Neural cell (in vitro differentiated cells): ENCODE results near the gene PRPF38B. TPM values are rescaled to one million over a fixed set of nuclear protein-coding genes. Genes with fewer than 3 reads are reported as not detected.

Experiments
- H2AFZ ChIP-seq: fragments of 200-600, 300-800 bp; sonication (generic), shearing (Covaris generic); 2 replicates; pipeline ENCODE4 v1.6.0; 2014; ENCODE audit warnings: low read depth, mild to moderate bottlenecking, antibody characterized with exemption, low read length, moderate library complexity
- H3F3A ChIP-seq: fragments of 200-600 bp; shearing (Covaris generic); 2 replicates; pipeline ENCODE4 v1.6.1; 2016; ENCODE audit warnings: mild to moderate bottlenecking, moderate library complexity, mixed read lengths, antibody characterized with exemption, low read length; ENCODE audit not compliant: insufficient read depth, poor library complexity, severe bottlenecking
- H3K27ac ChIP-seq: fragments of 200-600, 300-800 bp; sonication (generic), shearing (Covaris generic); 2 replicates; pipeline ENCODE4 v1.5.1; 2014; ENCODE audit warnings: mild to moderate bottlenecking, low read length, moderate library complexity
- H3K27me3 ChIP-seq: fragments of 300-800, 200-600 bp; sonication (generic), shearing (Covaris generic); 2 replicates; pipeline ENCODE4 v1.6.0; 2014; ENCODE audit warnings: mild to moderate bottlenecking, low read depth, low read length, moderate library complexity; ENCODE audit not compliant: insufficient read depth
- H3K36me3 ChIP-seq: fragments of 300-800, 200-600 bp; sonication (generic), shearing (Covaris generic); 2 replicates; pipeline ENCODE4 v1.5.1; 2014; ENCODE audit warnings: mild to moderate bottlenecking, antibody characterized with exemption, low read length, moderate library complexity; ENCODE audit not compliant: insufficient read depth
- H3K4me2 ChIP-seq: fragments of 300-800, 200-600 bp; sonication (generic), shearing (Covaris generic); 2 replicates; pipeline ENCODE4 v1.6.0; 2014; ENCODE audit warnings: mild to moderate bottlenecking, low read length
- H3K4me3 ChIP-seq: fragments of 300-800, 200-600 bp; sonication (generic), shearing (Covaris generic); 2 replicates; pipeline ENCODE4 v1.5.1; 2014; ENCODE audit warnings: mild to moderate bottlenecking, low read length, moderate library complexity
- H3K79me2 ChIP-seq: fragments of 200-600 bp; shearing (Covaris generic); replicated peaks from 2 replicates; pipeline ENCODE4 v1.6.0; 2014; ENCODE audit warnings: mild to moderate bottlenecking, low read length, moderate library complexity; ENCODE audit not compliant: insufficient read depth
- H3K9ac ChIP-seq: fragments of 300-800, 200-600 bp; sonication (generic), shearing (Covaris generic); 2 replicates; pipeline ENCODE4 v1.6.1; 2016; ENCODE audit warnings: mild to moderate bottlenecking, low read length, mixed read lengths
- H3K9me2 ChIP-seq: fragments of 200-600 bp; shearing (Covaris generic); 2 replicates; pipeline ENCODE4 v1.6.1; 2016; ENCODE audit warnings: mild to moderate bottlenecking, low read length, mixed read lengths; ENCODE audit not compliant: insufficient read depth
- H3K9me3 ChIP-seq: fragments of 200-600, 300-800 bp; sonication (generic), shearing (Covaris generic); 2 replicates; pipeline ENCODE4 v1.6.1; 2016; ENCODE audit warnings: mild to moderate bottlenecking, mixed run types, low read length, moderate library complexity, mixed read lengths
- H4K20me1 ChIP-seq: fragments of 200-600 bp; shearing (Covaris generic); 2 replicates; pipeline ENCODE4 v1.6.1; 2016; ENCODE audit warnings: mild to moderate bottlenecking, mixed run types; ENCODE audit not compliant: insufficient read depth
- CTCF ChIP-seq: fragments of 450-650 bp; IDR thresholded peaks from 2 replicates; pipeline ENCODE4 v1.5.1; 2014; ENCODE audit warnings: antibody characterized with exemption, mild to moderate bottlenecking, moderate library complexity; ENCODE audit not compliant: poor library complexity, severe bottlenecking
- EP300 ChIP-seq: fragments of 450-650 bp; conservative IDR thresholded peaks from 2 replicates; pipeline ENCODE4 v1.6.1; 2014; ENCODE audit warnings: antibody characterized with exemption, mild to moderate bottlenecking, moderate library complexity; ENCODE audit not compliant: poor library complexity, severe bottlenecking
- EZH2 ChIP-seq: fragments of 200-600, 300-800 bp; shearing (Covaris generic), sonication (generic); IDR thresholded peaks from 2 replicates; pipeline ENCODE4 v1.6.1; 2014; ENCODE audit warnings: antibody characterized with exemption, low read length, borderline replicate concordance, mild to moderate bottlenecking; ENCODE audit not compliant: insufficient read depth, poor library complexity, severe bottlenecking
- MXI1 ChIP-seq: fragments of 450-650 bp; conservative IDR thresholded peaks from 2 replicates; pipeline ENCODE4 v1.6.1; 2014; ENCODE audit warnings: antibody characterized with exemption, mild to moderate bottlenecking; ENCODE audit not compliant: poor library complexity, severe bottlenecking
- POLR2AphosphoS5 ChIP-seq: IDR thresholded peaks from 2 replicates; pipeline ENCODE4 v1.6.1; 2012
- RAD21 ChIP-seq: fragments of 450-650 bp; conservative IDR thresholded peaks from 2 replicates; pipeline ENCODE4 v1.6.1; 2014; ENCODE audit warnings: antibody characterized with exemption, mild to moderate bottlenecking, moderate library complexity
- SMC3 ChIP-seq: fragments of 450-650 bp; conservative IDR thresholded peaks from 2 replicates; pipeline ENCODE4 v1.6.1; 2014; ENCODE audit warnings: antibody characterized with exemption, mild to moderate bottlenecking, moderate library complexity; ENCODE audit not compliant: poor library complexity
- TAF1 ChIP-seq: IDR thresholded peaks from 2 replicates; pipeline ENCODE4 v1.6.1; 2012; ENCODE audit warnings: low read depth
- polyA plus RNA-seq: library from polyadenylated mRNA; depleted of rRNA; stranded (reverse); fragments of >200 nt; gene quantifications from 2 replicates; pipeline ENCODE4 v1.2.3, GENCODE V29; 2014
- TF ChIP-seq, protein P1 (sequence below): IDR thresholded peaks from 2 replicates; pipeline ENCODE4 v1.6.1; 2012; ENCODE audit warnings: borderline replicate concordance

PRPF38B gene
- polyA plus RNA-seq, 1 donor from 2014 or later = 31.9 TPM

GRCh38 chr1:108670131-108670773 is 21.9 kb upstream of the PRPF38B start:
- TF ChIP-seq MXI1 (no peak), EP300 (no peak), TAF1 (no peak), RAD21 (no peak), POLR2AphosphoS5 (no peak), EZH2 (no peak), SMC3 (no peak), CTCF (no peak)
- TF ChIP-seq, protein P1, sequence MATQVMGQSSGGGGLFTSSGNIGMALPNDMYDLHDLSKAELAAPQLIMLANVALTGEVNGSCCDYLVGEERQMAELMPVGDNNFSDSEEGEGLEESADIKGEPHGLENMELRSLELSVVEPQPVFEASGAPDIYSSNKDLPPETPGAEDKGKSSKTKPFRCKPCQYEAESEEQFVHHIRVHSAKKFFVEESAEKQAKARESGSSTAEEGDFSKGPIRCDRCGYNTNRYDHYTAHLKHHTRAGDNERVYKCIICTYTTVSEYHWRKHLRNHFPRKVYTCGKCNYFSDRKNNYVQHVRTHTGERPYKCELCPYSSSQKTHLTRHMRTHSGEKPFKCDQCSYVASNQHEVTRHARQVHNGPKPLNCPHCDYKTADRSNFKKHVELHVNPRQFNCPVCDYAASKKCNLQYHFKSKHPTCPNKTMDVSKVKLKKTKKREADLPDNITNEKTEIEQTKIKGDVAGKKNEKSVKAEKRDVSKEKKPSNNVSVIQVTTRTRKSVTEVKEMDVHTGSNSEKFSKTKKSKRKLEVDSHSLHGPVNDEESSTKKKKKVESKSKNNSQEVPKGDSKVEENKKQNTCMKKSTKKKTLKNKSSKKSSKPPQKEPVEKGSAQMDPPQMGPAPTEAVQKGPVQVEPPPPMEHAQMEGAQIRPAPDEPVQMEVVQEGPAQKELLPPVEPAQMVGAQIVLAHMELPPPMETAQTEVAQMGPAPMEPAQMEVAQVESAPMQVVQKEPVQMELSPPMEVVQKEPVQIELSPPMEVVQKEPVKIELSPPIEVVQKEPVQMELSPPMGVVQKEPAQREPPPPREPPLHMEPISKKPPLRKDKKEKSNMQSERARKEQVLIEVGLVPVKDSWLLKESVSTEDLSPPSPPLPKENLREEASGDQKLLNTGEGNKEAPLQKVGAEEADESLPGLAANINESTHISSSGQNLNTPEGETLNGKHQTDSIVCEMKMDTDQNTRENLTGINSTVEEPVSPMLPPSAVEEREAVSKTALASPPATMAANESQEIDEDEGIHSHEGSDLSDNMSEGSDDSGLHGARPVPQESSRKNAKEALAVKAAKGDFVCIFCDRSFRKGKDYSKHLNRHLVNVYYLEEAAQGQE = no peak
- no peak overlapping the region for H3K9ac ChIP-seq
- H3K27me3 ChIP-seq = no peaks in the 10 kb centered on the region
- no peaks in the 10 kb centered on the region for H3K9me2 ChIP-seq
- no peak overlapping the region for H3K27ac ChIP-seq
- no peaks in the 10 kb centered on the region for H3K36me3 ChIP-seq
- no peak overlapping the region for H3K4me3 ChIP-seq
- H3K9me3 ChIP-seq = no peaks in the 10 kb centered on the region
- no peaks in the 10 kb centered on the region for H4K20me1 ChIP-seq
- no peak overlapping the region for H3K4me2 ChIP-seq
- H2AFZ ChIP-seq = no peak overlapping the region
- no peaks in the 10 kb centered on the region for H3F3A ChIP-seq
- H3K79me2 ChIP-seq = no peaks in the 10 kb centered on the region

GRCh38 chr1:108671143-108671542 is 21.0 kb upstream of the PRPF38B start:
- Histone ChIP-seq H3K4me3 (no peak overlapping the region), H3K27me3 (no peaks in the 10 kb centered on the region), H4K20me1 (no peaks in the 10 kb centered on the region), H3K27ac (no peak overlapping the region), H3K9ac (no peak overlapping the region), H3K4me2 (no peak overlapping the region), H2AFZ (no peak overlapping the region), H3K9me3 (no peaks in the 10 kb centered on the region), H3F3A (no peaks in the 10 kb centered on the region), H3K9me2 (no peaks in the 10 kb centered on the region), H3K36me3 (no peaks in the 10 kb centered on the region), H3K79me2 (no peaks in the 10 kb centered on the region)
- TF ChIP-seq TAF1 = no peak

DNA sequence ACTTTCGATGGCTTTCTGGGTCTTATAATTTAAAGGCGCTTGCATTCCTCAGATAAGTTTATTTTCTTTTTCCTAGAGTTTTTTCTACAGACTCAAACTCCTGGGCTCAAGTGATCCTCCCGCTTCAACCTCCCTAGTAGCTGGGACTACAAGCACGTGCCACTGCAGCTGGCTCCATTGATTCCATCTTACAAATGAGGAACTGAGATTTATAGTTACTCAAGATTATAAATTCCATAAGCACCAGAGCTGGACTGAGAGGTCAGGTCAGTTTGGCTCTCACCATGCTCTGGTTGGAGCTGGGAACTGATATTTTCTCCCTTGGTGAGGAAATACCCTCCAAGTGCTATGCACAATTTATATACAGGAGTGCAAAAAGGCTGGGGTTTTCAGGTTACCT is 13.4 kb upstream of the PRPF38B start:
- no peaks in the 10 kb centered on the region for H4K20me1 ChIP-seq
- no peaks in the 10 kb centered on the region for H3K9me2 ChIP-seq
- no peak overlapping the region for H3K4me2 ChIP-seq
- H3K27ac ChIP-seq = no peak overlapping the region
- H3K4me3 ChIP-seq = no peak overlapping the region
- TF ChIP-seq SMC3 (no peak), CTCF (no peak), EZH2 (no peak), RAD21 (no peak), TAF1 (no peak), EP300 (no peak)
- H3F3A ChIP-seq = no peaks in the 10 kb centered on the region
- H3K9ac ChIP-seq = no peak overlapping the region
- H3K79me2 ChIP-seq = no peaks in the 10 kb centered on the region
- no peak overlapping the region for H2AFZ ChIP-seq
- H3K36me3 ChIP-seq = no peaks in the 10 kb centered on the region
- no peaks in the 10 kb centered on the region for H3K9me3 ChIP-seq
- no peaks in the 10 kb centered on the region for H3K27me3 ChIP-seq
